LNCaP clone FGC (cell line): ENCODE data around the gene ARRDC5.
A peak's percentile ranks its signal among the peaks of the same experiment; 100 is the strongest.

ENCODE experiments used
- DNase-seq: peaks from one replicate; pipeline ENCODE4 v3.0.0-alpha.2; 2011; ENCODE audit warnings: low read depth
- H3K4me3 ChIP-seq: 2 replicates; pipeline ENCODE4 v1.5.1; 2011; ENCODE audit warnings: mild to moderate bottlenecking, low read depth, low read length, control low read depth
- TF ChIP-seq, protein P1 (sequence below): IDR thresholded peaks from 2 replicates; pipeline ENCODE4 v1.5.1; 2012; ENCODE audit warnings: mild to moderate bottlenecking; ENCODE audit not compliant: control insufficient read depth, insufficient read depth; ENCODE audit errors: extremely low read depth

ARRDC5 gene

DNA sequence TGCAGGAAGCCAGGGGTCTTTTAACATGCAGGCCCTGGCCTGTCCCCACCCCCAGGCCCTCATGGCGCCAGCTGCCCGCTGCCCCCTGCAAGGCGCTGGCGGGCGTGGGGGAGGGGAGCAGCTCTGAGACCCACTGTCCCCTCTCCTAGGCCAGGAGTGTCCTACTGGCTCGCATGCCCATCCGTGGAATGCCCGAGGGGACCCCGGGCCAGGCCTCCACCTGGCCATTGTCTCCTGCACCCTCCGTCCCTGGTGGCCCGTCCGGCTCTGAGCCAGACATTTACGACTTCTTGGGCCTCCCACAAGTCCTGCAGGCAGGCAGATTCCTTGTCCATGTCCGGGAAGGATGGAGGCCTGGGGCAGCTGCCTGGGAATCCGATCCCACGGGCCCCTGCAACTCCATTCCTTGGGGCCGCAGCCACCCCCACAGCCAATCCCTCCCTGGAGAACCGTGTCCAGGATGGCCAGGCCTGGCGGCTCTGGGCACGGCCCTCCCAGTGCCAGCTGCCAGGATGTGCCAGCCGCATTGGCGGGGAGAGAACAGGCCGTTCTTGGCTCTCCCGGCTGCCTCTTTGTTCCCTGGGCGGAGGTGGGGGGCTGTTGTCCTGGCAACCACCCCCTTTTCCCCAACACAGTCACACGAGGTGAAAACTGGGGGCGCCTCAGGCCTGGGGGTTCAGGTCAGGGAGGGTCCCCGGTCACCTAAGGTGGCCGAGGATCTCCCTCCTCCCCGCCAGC is 24.8 kb downstream of the ARRDC5 start:
- no peak for DNase-seq
- TF ChIP-seq, protein P1, sequence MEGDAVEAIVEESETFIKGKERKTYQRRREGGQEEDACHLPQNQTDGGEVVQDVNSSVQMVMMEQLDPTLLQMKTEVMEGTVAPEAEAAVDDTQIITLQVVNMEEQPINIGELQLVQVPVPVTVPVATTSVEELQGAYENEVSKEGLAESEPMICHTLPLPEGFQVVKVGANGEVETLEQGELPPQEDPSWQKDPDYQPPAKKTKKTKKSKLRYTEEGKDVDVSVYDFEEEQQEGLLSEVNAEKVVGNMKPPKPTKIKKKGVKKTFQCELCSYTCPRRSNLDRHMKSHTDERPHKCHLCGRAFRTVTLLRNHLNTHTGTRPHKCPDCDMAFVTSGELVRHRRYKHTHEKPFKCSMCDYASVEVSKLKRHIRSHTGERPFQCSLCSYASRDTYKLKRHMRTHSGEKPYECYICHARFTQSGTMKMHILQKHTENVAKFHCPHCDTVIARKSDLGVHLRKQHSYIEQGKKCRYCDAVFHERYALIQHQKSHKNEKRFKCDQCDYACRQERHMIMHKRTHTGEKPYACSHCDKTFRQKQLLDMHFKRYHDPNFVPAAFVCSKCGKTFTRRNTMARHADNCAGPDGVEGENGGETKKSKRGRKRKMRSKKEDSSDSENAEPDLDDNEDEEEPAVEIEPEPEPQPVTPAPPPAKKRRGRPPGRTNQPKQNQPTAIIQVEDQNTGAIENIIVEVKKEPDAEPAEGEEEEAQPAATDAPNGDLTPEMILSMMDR: no peak

DNA sequence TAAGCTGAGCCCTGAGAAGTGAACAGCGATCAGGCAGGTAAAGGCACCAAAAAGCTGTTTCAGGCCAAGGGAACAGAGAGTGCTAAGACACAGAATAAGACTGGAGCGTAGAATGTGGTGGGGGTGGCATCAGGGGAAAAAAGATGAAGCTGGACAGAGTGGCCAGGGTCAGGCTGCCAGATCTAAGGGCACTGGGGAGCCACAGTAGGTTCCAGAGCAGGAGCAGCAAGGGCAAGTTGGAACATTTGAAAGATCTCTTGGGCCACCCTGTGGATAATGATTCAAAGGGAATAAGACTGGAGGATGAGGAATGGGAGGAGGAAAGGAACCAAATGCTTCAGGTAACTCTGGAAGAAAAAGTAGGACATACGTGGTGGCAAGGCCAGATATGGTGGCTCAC is 28.8 kb downstream of the ARRDC5 start:
- no peak overlapping the region for H3K4me3 ChIP-seq
- TF ChIP-seq, protein P1: no peak
- DNase-seq: no peak

More for the DNA sequence above, 24.8 kb downstream of the ARRDC5 start:
- no peak overlapping the region for H3K4me3 ChIP-seq

DNA sequence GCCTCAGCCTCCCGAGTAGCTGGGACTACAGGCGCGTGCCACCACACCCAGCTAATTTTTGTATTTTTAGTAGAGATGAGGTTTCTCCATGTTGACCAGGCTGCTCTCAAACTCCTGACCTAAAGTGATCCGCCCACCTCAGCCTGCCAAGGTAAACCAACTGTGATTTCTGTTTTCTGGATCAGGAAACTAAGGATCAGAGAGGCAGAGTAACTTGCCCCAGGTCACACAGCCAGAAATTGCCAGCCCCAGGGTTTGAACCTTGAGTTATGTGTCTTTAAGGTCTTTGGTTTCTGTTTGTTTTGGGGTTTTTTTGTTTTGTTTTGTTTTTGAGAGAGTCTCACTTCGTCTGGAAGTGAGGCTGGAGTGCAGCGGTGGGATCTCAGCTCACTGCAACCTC is 31.0 kb downstream of the ARRDC5 start:
- TF ChIP-seq, protein P1: no peak
- H3K4me3 ChIP-seq: no peak overlapping the region
- no peak for DNase-seq

DNA sequence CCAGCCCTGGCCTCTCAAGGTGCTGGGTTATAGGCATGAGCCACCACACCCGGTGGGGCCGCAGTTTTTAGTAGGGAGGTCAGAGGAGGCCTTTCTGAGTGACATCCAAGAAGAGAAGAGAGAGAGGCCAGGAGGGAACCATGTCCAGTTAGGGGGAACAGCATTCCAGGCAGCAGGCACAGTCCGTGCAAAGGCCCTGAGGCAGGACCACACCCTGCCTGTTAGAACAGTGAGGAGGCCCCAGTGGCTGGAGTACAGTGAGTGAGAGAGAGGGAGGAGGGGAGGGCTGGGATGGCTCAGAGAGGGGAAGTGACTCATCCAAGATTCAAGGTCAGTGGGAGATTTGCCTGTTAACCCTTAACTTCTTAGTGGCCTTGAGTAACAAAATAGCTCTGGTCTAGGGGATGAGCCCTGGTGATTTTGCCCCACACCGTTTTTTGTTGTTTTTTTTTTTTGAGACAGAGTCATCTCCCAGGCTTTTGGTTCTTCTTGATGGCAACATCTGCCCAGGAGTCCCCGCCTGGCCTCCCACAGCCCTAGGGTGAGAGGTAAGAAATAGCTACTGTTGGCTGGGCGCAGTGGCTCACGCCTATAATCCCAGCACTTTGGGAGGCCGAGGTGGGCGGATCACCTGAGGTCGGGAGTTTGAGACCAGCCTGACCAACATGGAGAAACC is 32.5 kb downstream of the ARRDC5 start:
- TF ChIP-seq, protein P1: no peak
- DNase-seq: no peak
- H3K4me3 ChIP-seq: no peak overlapping the region

DNA sequence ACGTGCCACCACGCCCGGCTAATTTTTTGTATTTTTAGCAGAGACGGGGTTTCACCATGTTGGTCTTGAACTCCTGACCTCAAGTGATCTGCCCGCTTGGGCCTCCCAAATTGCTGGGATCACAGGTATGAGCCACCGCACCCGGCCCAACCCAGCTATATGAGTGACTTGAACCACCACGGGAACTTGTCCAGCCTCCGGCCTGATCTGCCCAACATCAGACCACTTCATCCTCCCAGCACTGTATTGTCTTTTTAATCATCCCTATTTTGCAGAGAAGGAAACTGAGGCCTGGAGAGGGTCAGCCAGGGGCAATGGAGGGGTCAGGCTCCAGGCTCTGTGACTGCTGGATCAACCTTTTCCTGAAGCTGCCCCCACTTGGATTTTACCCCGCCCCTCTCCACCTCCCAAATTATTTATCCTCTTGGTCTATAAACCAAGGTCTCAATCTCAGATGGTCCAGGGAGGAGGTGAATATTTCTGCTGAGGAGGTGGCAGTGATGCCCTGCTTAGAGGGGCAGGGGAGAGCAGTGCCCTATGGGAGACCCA is 34.3 kb downstream of the ARRDC5 start:
- DNase-seq: no peak
- TF ChIP-seq, protein P1: no peak
- no peak overlapping the region for H3K4me3 ChIP-seq

DNA sequence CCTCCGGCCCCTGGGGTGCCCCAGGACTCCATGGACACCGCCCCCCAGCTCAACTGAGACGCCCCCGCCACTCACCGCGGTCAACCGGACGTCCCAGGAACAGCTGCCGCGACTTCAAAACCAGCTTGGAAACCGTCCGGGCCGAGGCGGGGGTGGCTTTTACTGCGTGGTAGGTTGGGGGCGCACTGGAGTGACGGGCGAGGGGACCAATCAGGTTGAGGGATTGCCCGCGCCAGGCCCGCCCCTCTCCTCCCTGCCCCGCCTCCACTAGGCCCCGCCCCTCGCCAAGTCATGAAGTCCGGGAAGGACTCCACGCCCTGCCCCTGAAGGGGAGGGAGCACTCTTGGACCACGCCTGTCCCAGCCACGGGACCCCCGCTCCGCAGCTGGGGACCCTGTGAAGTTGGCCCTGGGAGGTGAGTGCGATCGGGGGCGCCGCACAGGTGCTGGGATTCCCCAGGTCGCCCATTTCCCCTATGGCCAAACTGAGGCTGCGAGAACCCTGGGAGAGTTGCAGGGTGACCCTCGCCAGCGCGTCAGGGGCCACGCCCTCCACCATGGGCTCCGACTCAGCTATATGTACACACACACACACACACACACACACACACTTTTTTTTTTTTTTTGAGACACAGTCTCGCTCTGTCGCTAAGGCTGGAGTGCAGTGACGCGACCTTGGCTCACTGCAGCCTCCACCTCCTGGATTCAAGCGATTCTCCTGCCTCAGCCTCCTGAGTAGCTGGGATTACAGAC is 35.0 kb downstream of the ARRDC5 start, which contains the start of gene PLIN3:
Gene PLIN3, minus strand, starts transcription at position 134 of the 752 bp plus-strand sequence. CDS start 6,273 bp downstream, outside the sequence.
- TF ChIP-seq, protein P1: no peak

More for the DNA sequence above, 35.0 kb downstream of the ARRDC5 start, which contains the start of gene PLIN3:
- H3K4me3 ChIP-seq: peak within 1 kb of the TSS; percentile 93
- DNase-seq: peak; percentile 65
